Calu3 (cell line): ENCODE data around the gene MAP2K6. TPM values are rescaled to one million over a fixed set of nuclear protein-coding genes. Genes with fewer than 3 reads are reported as not detected.

Experiments used
- BruUV-seq: library from RNA; stranded (reverse); fragments of 400-500 nt; replicated peaks from 2 replicates; lab custom pipeline; 2021; lab: Mats Ljungman, UMichigan
- CTCF ChIA-PET: fragments of 300-600 bp; sonication (Branson Sonifier 250); formaldehyde crosslinking; loops from one replicate; lab custom pipeline; 2022; ENCODE audit warnings: antibody characterized with exemption; lab: Charles Lee
- DNase-seq: peaks from one replicate; pipeline ENCODE4 v3.0.0; 2022
- H3K27ac Mint-ChIP-seq: one replicate; pipeline ENCODE4 v1.8.0; 2022; ENCODE audit warnings: mixed read lengths; ENCODE audit not compliant: unreplicated experiment
- H3K27me3 Mint-ChIP-seq: one replicate; pipeline ENCODE4 v1.8.0; 2022; ENCODE audit warnings: mixed read lengths; ENCODE audit not compliant: unreplicated experiment
- H3K36me3 Mint-ChIP-seq: one replicate; pipeline ENCODE4 v1.8.0; 2022; ENCODE audit warnings: mild to moderate bottlenecking, moderate library complexity, mixed read lengths; ENCODE audit not compliant: insufficient read depth, unreplicated experiment
- H3K4me1 Mint-ChIP-seq: one replicate; pipeline ENCODE4 v1.8.0; 2022; ENCODE audit warnings: mild to moderate bottlenecking, low read depth, mixed read lengths; ENCODE audit not compliant: unreplicated experiment
- H3K4me3 Mint-ChIP-seq: one replicate; pipeline ENCODE4 v1.8.0; 2022; ENCODE audit warnings: mild to moderate bottlenecking, low read depth, moderate library complexity, mixed read lengths; ENCODE audit not compliant: unreplicated experiment
- H3K9me3 Mint-ChIP-seq: one replicate; pipeline ENCODE4 v1.8.0; 2022; ENCODE audit warnings: low read depth, mixed read lengths; ENCODE audit not compliant: unreplicated experiment
- intact Hi-C: fragments of 100-400 bp; cut with micrococcal nuclease; formaldehyde crosslinking; loops from one replicate; pipeline ENCODE4 v1.10.0; 2022; ENCODE audit not compliant: unreplicated experiment
- total RNA-seq: library from RNA; stranded (reverse); gene quantifications from 2 replicates; pipeline ENCODE4 v1.2.3, GENCODE V29; 2022
- TF ChIP-seq, protein P1 (sequence below): fragments of 200-600 bp; IDR thresholded peaks from one replicate; pipeline ENCODE4 v1.8.0; 2022; ENCODE audit warnings: antibody characterized with exemption; ENCODE audit not compliant: unreplicated experiment

The MAP2K6 gene
- total RNA-seq, 1 experiment from 2014 or later = 13.0 TPM

DNA sequence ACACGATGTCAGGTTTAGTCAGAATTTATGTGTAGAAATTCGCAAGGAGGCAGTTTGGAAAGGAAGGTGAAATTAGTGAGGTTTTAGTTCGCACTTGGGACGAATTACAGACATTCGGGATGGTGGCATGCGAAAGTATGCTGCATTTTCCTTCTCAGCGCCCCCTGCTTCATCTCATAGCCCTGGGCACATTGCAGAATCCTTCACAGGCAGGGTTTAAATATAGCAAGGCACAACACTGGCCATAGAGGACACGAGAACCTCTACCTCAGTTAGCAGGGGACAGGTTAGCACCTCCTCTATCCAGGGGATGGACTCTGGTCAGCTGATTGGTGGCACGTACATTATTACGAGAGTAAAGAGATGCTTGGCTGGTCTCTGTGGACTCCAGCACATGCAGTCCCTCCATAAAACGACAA is 47.5 kb downstream of the MAP2K6 start:
- H3K27me3 Mint-ChIP-seq = no peaks in the 10 kb centered on the region
- TF ChIP-seq, protein P1, sequence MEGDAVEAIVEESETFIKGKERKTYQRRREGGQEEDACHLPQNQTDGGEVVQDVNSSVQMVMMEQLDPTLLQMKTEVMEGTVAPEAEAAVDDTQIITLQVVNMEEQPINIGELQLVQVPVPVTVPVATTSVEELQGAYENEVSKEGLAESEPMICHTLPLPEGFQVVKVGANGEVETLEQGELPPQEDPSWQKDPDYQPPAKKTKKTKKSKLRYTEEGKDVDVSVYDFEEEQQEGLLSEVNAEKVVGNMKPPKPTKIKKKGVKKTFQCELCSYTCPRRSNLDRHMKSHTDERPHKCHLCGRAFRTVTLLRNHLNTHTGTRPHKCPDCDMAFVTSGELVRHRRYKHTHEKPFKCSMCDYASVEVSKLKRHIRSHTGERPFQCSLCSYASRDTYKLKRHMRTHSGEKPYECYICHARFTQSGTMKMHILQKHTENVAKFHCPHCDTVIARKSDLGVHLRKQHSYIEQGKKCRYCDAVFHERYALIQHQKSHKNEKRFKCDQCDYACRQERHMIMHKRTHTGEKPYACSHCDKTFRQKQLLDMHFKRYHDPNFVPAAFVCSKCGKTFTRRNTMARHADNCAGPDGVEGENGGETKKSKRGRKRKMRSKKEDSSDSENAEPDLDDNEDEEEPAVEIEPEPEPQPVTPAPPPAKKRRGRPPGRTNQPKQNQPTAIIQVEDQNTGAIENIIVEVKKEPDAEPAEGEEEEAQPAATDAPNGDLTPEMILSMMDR = no peak
- H3K27ac Mint-ChIP-seq = no peak overlapping the region
- peaks cover 2% of the 10 kb centered on the region for H3K9me3 Mint-ChIP-seq
- no peak for DNase-seq
- CTCF ChIA-PET = no interaction called here
- peaks cover 8% of the 10 kb centered on the region for H3K36me3 Mint-ChIP-seq
- H3K4me1 Mint-ChIP-seq = peaks cover 10% of the 10 kb centered on the region
- intact Hi-C loops = no loop called here
- BruUV-seq = no TSS peak
- no peak overlapping the region for H3K4me3 Mint-ChIP-seq

DNA sequence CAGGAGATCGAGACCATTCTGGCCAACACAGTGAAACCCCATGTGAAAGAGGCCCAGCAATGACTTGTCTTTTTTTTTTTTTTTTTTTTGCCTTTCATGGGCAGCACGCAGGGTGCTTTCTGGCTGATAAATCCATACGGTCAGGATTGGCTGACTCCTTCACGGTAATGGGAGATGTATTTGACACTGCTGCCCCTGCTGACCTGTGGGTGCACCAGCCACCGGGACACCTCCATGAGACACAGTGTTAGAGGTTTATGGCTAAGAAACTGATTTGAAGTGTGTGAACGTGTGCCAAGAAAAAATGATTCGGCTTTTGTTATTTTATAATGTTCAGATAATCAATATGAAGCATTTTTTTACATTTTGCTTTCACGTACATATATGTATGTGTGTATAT is 48.4 kb downstream of the MAP2K6 start:
- Mint-ChIP-seq H3K27ac (no peak overlapping the region), H3K9me3 (peaks cover 2% of the 10 kb centered on the region), H3K27me3 (no peaks in the 10 kb centered on the region), H3K36me3 (peaks cover 9% of the 10 kb centered on the region), H3K4me1 (peaks cover 20% of the 10 kb centered on the region), H3K4me3 (no peak overlapping the region)
- CTCF ChIA-PET = no interaction called here
- no peak for DNase-seq
- no TSS peak for BruUV-seq
- intact Hi-C loops = no loop called here
- TF ChIP-seq, protein P1 = no peak

DNA sequence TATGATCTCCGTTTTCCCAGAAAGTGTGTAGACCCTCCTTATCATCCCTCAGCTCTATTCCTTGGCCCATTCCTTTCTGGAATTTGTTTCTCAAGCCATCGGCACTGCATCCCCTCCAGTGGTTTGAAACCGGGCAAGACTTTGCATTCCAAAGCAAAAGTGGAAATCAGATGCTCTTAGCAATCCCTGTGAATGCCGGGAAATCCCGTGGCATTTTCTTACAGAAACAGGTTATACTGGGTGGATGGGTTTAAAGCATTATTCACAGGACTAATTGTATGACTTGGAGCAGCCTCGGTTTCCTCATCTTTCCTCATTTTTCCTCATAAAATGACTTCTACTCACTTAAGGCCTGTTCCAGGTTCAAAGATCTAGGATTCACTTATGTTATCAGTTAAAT is 52.0 kb downstream of the MAP2K6 start:
- H3K4me1 Mint-ChIP-seq = peaks cover 33% of the 10 kb centered on the region
- CTCF ChIA-PET = interaction anchor here (0.6 to 1.3 kb wide), 2 partner anchors 57 to 1468 kb away, joined by 3 to 5 read pairs; no protein-coding TSS in a partner anchor
- TF ChIP-seq, protein P1 = no peak
- peaks cover 2% of the 10 kb centered on the region for H3K9me3 Mint-ChIP-seq
- intact Hi-C loops = loop anchor here (2.0 to 5.0 kb wide), 2 partner anchors 34 to 36 kb away; no protein-coding TSS in a partner anchor
- peak overlapping the region; percentile 84 for H3K27ac Mint-ChIP-seq
- H3K27me3 Mint-ChIP-seq = no peaks in the 10 kb centered on the region
- H3K36me3 Mint-ChIP-seq = peaks cover 9% of the 10 kb centered on the region
- no TSS peak for BruUV-seq
- peak overlapping the region; percentile 45 for H3K4me3 Mint-ChIP-seq
- peak; percentile 53 for DNase-seq

DNA sequence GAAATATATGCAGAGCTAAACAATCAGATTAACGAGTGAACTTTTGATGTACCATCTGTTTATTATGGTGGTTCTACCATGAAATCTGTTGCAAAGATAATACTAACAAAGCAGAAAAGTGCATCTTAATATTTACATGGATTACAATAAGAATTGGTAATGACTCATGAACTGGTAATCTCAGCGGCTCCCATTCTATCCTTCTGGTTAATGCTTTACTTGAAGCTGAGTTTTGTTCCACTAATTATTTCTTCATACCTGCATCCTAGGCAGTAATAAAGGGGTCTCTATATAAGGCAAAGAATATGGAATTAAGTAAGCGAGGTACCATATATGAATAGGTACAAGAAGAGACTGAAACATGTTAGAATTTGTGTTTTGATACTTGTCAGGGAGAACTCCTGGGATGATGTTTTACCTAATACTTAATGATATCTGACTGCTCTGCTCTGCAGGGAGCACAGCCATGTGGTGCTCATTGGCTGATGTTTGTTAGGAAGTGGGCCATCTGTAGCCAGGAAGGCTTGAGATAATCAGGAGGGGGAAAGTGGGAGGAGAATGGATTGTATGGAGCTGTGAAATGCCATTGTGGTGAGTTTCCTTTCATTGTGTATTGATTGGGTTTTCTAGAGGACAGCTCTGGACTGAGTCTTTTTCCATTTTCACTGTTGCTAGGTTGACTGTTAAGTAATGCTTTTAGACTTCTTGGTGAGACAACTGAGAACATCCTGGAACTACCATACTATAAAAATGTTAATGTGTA is 52.6 kb downstream of the MAP2K6 start:
- peak; percentile 46 for DNase-seq
- peaks cover 2% of the 10 kb centered on the region for H3K9me3 Mint-ChIP-seq
- BruUV-seq = no TSS peak
- H3K36me3 Mint-ChIP-seq = peaks cover 9% of the 10 kb centered on the region
- no peaks in the 10 kb centered on the region for H3K27me3 Mint-ChIP-seq
- peak overlapping the region; percentile 84 for H3K27ac Mint-ChIP-seq
- intact Hi-C loops = loop anchor here (2.0 to 5.0 kb wide), 2 partner anchors 35 to 36 kb away; no protein-coding TSS in a partner anchor
- CTCF ChIA-PET = interaction anchor here (0.6 to 1.3 kb wide), 4 partner anchors 34 to 1469 kb away, joined by 3 to 8 read pairs (median 6); no protein-coding TSS in a partner anchor
- TF ChIP-seq, protein P1 = no peak
- peaks cover 33% of the 10 kb centered on the region for H3K4me1 Mint-ChIP-seq
- peak overlapping the region; percentile 45 for H3K4me3 Mint-ChIP-seq
